ENCODE measurements around the gene ZBTB44. TPM values are rescaled to one million over a fixed set of nuclear protein-coding genes. Genes with fewer than 3 reads are reported as not detected.

The ZBTB44 gene
- total and polyA plus RNA-seq, 11 donors = 9.7 to 56.3 (median 37.2) TPM

GRCh38 chr11:130209128-130209932, 105.4 kb downstream of the ZBTB44 start:
- TF ChIP-seq POLR2A (IDR thresholded peaks at IDR 0.05) = no peak
- TF ChIP-seq CTCF (IDR thresholded peaks at IDR 0.05) = no peak
- DNase-seq (peak in 2 of 5 donors; percentile 16 to 18), ATAC-seq (no peak)
- 93 to 95% (median 94%) methylated on average over 35 to 53 of the region's 53 CpGs for WGBS, 4 donors
- Histone ChIP-seq H3K4me3 (no peak overlapping the region), H3K27me3 (peaks cover 0 to 6% (median 0%) of the 10 kb centered on the region in 9 donors), H3K9me3 (no peaks in the 10 kb centered on the region), H3K27ac (no peak overlapping the region), H3K4me1 (peaks cover 0 to 8% (median 4%) of the 10 kb centered on the region in 12 donors), H3K36me3 (no peaks in the 10 kb centered on the region)
- intact Hi-C loops (cut with DNase I) = no loop called here

GRCh38 chr11:130208241-130209127, 106.2 kb downstream of the ZBTB44 start:
- Histone ChIP-seq H3K27me3 (peaks cover 0 to 6% (median 0%) of the 10 kb centered on the region in 9 donors), H3K4me1 (peaks cover 0 to 8% (median 4%) of the 10 kb centered on the region in 12 donors), H3K4me3 (no peak overlapping the region), H3K36me3 (no peaks in the 10 kb centered on the region), H3K27ac (no peak overlapping the region), H3K9me3 (no peaks in the 10 kb centered on the region)
- TF ChIP-seq CTCF (IDR thresholded peaks at IDR 0.05) (no peak), POLR2A (IDR thresholded peaks at IDR 0.05) (no peak)
- DNase-seq (peak in 1 of 5 donors; percentile 10), ATAC-seq (no peak)
- intact Hi-C loops (cut with DNase I) = no loop called here
- 93 to 95% (median 95%) methylated on average over 39 to 45 of the region's 45 CpGs for WGBS, 4 donors

GRCh38 chr11:130206141-130206540, 108.6 kb downstream of the ZBTB44 start:
- H3K27ac ChIP-seq = no peak overlapping the region
- H3K27me3 ChIP-seq = no peaks in the 10 kb centered on the region
- intact Hi-C loops (cut with DNase I) = no loop called here
- ATAC-seq = no peak
- no peaks in the 10 kb centered on the region for H3K36me3 ChIP-seq
- no peak overlapping the region for H3K4me3 ChIP-seq
- H3K4me1 ChIP-seq = no peaks in the 10 kb centered on the region
- 88 to 93% (median 90%) methylated on average over 22 of the region's 22 CpGs for WGBS, 4 donors
- TF ChIP-seq POLR2A (IDR thresholded peaks at IDR 0.05) (no peak), CTCF (IDR thresholded peaks at IDR 0.05) (no peak)
- DNase-seq = no peak
- H3K9me3 ChIP-seq = peaks cover 0 to 5% (median 0%) of the 10 kb centered on the region in 12 donors

- Histone ChIP-seq H3K27me3 (no peaks in the 10 kb centered on the region), H3K27ac (no peak overlapping the region), H3K4me3 (no peak overlapping the region), H3K9me3 (peaks cover 0 to 5% (median 0%) of the 10 kb centered on the region in 12 donors), H3K4me1 (no peaks in the 10 kb centered on the region), H3K36me3 (no peaks in the 10 kb centered on the region)
- ATAC-seq = no peak
- 88 to 94% (median 90%) methylated on average over 11 of the region's 11 CpGs for WGBS, 4 donors
- intact Hi-C loops (cut with DNase I) = no loop called here
- no peak for DNase-seq
- TF ChIP-seq CTCF (IDR thresholded peaks at IDR 0.05) = no peak
- no peak for TF ChIP-seq POLR2A (IDR thresholded peaks at IDR 0.05)
Measured at GRCh38 chr11:130204703-130205095, 110.0 kb downstream of the ZBTB44 start.
